Measurements from ENCODE around the gene RAD51B.
A peak's percentile ranks its signal among the peaks of the same experiment; 100 is the strongest.

The RAD51B gene

DNA sequence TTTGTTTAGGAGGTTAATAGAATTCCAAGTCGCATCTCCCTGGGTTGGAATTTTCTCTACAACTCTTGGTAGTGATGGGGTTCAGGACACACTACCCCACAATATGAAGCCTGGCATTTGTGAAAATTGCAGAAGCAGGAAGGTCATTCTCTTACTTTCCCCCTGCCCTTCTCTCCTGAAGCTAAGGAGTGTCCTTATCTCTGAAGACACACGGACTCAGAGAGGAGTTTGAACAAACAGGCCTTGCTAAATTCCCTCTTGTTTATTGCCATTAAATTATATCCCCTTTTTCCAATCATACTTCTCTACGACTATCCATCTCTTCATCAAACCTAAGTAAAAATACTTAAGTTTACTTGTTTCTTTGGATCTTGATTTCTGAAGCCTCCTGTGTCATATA lies 443.0 kb downstream of the RAD51B start:
- H3K4me3 ChIP-seq (ENCODE audit: low read length): no peak overlapping the region
- no peak for DNase-seq (ENCODE audit: low read depth, low spot score)

DNA sequence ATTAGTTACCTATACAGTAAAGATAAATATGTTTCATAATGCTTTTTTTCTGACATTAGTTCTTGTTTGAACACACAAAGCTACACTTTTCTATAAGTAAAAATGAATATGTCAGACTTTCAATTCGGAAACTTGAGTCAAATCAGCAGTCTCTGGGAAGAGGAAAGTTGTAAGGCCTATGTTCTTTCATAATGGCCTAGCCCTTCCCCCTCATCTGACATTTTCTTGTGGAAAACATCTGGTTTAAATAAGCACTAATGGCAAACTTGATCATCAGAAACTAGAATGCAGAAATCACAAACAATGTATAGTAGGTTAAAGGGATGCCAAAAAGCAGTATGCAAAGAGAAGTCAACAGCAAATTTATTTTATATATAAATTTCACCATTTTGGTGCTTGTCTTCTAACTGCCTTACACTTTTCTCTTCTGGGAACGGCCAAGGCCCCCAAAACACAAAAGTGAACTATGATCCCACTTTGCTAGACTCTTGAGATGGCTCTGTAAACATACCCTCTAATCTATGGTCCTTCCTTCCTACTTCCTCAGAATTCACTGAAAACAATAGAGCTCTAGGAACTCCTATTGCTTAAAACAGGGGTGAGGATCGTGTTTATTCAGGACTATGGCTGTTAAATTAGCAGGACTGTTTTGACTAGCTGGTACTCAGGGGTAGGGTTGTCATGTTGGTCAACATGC lies 444.1 kb downstream of the RAD51B start:
- H3K4me3 ChIP-seq (ENCODE audit: low read length): no peak overlapping the region
- DNase-seq (ENCODE audit: low read depth, low spot score): no peak

- DNase-seq (ENCODE audit: low read depth, low spot score): no peak
- no peak overlapping the region for H3K4me3 ChIP-seq (ENCODE audit: low read length)
Observed at GRCh38 chr14:68264260-68264569, 444.6 kb downstream of the RAD51B start.

DNA sequence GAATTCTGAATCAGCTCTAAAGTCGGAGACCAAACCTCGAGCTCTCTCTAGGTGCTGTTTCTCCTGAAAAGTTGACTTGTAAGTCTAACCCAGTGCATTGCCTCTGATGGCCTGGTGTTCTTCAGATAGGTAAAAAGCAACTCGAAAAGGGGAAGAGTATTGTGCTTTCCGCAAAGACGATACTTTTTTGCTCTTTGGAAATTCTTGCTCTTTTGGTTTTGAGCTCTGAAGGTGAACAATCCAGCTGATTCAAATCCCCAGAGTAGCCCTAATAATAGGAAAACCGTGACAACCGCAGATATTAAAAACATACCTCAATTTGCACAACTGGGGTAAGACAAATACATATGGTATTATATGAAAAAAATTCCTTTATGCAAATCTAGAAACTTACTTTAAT lies 447.4 kb downstream of the RAD51B start:
- no peak overlapping the region for H3K4me3 ChIP-seq (ENCODE audit: low read length)
- DNase-seq (ENCODE audit: low read depth, low spot score): no peak

- H3K4me3 ChIP-seq (ENCODE audit: low read length): no peak overlapping the region
- DNase-seq (ENCODE audit: low read depth, low spot score): no peak
Observed at GRCh38 chr14:68268197-68268596, 448.6 kb downstream of the RAD51B start.

- no peak overlapping the region for H3K4me3 ChIP-seq (ENCODE audit: low read length)
- DNase-seq (ENCODE audit: low read depth, low spot score): no peak
Observed at GRCh38 chr14:68268719-68269118, 449.1 kb downstream of the RAD51B start.

- H3K4me3 ChIP-seq (ENCODE audit: low read length): no peak overlapping the region
- DNase-seq (ENCODE audit: low read depth, low spot score): no peak
Observed at GRCh38 chr14:68269136-68269927, 449.8 kb downstream of the RAD51B start.

GRCh38 chr14:68270342-68270741 lies 450.8 kb downstream of the RAD51B start:
- H3K4me3 ChIP-seq (ENCODE audit: low read length): no peak overlapping the region
- DNase-seq (ENCODE audit: low read depth, low spot score): no peak

- H3K4me3 ChIP-seq (ENCODE audit: low read length): no peak overlapping the region
- DNase-seq (ENCODE audit: low read depth, low spot score): no peak
Observed at GRCh38 chr14:68271913-68272391, 452.4 kb downstream of the RAD51B start.

- no peak overlapping the region for H3K4me3 ChIP-seq (ENCODE audit: low read length)
- no peak for DNase-seq (ENCODE audit: low read depth, low spot score)
Observed at GRCh38 chr14:68273413-68273812, 453.8 kb downstream of the RAD51B start.

DNA sequence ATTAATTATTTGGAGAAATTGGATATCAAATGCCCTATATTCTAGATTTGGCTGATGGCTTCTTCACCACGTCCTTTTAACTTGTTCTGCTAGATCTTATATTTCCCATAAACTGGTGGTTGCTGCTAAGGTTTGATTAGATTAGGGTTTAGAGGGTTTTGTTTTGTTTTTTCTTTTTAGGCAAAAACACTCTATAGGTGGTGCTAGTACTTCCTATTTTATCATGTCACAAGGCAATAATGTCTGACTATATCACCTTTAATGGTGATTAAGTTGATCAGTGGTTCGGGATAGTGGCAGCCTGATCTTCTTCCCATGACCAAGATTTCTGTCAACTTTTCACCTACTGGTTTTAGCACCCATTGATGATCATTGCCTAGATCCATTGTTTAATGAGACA lies 455.1 kb downstream of the RAD51B start:
- DNase-seq (ENCODE audit: low read depth, low spot score): no peak
- H3K4me3 ChIP-seq (ENCODE audit: low read length): no peak overlapping the region

GRCh38 chr14:68278576-68279436 lies 459.2 kb downstream of the RAD51B start:
- H3K4me3 ChIP-seq (ENCODE audit: low read length): no peak overlapping the region
- no peak for DNase-seq (ENCODE audit: low read depth, low spot score)

DNA sequence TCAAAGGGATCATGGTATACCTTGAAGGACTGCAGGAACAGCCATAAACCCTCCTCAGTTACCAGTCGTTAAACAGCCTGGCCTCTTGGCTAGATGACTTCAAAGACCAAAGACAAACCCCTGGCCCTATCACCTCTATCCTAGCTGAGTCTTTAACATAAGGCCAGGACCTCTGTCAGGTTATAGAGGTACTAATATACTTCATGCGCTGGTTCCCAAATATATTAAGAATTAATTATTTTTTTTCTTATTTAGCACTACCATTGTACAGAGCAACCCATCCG lies 459.8 kb downstream of the RAD51B start:
- no peak overlapping the region for H3K4me3 ChIP-seq (ENCODE audit: low read length)

GRCh38 chr14:68279777-68280233 lies 460.2 kb downstream of the RAD51B start:
- DNase-seq (ENCODE audit: low read depth, low spot score): no peak
- H3K4me3 ChIP-seq (ENCODE audit: low read length): no peak overlapping the region

More for the DNA sequence above, 459.8 kb downstream of the RAD51B start:
- DNase-seq (ENCODE audit: low read depth, low spot score): no peak

- no peak overlapping the region for H3K4me3 ChIP-seq (ENCODE audit: low read length)
- DNase-seq (ENCODE audit: low read depth, low spot score): no peak
Observed at GRCh38 chr14:68281497-68281896, 461.9 kb downstream of the RAD51B start.

- no peak for DNase-seq (ENCODE audit: low read depth, low spot score)
- H3K4me3 ChIP-seq (ENCODE audit: low read length): no peak overlapping the region
Observed at GRCh38 chr14:68282479-68283377, 463.1 kb downstream of the RAD51B start.

GRCh38 chr14:68283378-68284123 lies 464.0 kb downstream of the RAD51B start:
- H3K4me3 ChIP-seq (ENCODE audit: low read length): no peak overlapping the region
- peak; percentile 58 for DNase-seq (ENCODE audit: low read depth, low spot score)

- H3K4me3 ChIP-seq (ENCODE audit: low read length): no peak overlapping the region
- no peak for DNase-seq (ENCODE audit: low read depth, low spot score)
Observed at GRCh38 chr14:68284333-68284732, 464.8 kb downstream of the RAD51B start.

All from Jurkat, Clone E6-1 (cell line).